A549 (cell line): ENCODE data around the gene FAM131C. TPM values are rescaled to one million over a fixed set of nuclear protein-coding genes. Genes with fewer than 3 reads are reported as not detected.

Source experiments
- ATAC-seq, 2 experiments: fragments of 200-7000 bp in 1 of 2; fragments of >200 bp in 1 of 2; cut with Nextera tagmentation in 1 of 2; cut with Tn5 transposase in 1 of 2; 3 replicates each; pipeline versions ENCODE4 v1.8.0 to v1.9.1; 2018 to 2020; ENCODE audit warnings: mild to moderate bottlenecking in 1 of 2, moderate library complexity in 1 of 2
- CTCF ChIA-PET: fragments of 300-600 bp; sonication (Branson Sonifier 250); formaldehyde crosslinking; extraction: SDS; loops from one replicate; lab custom pipeline; 2021; ENCODE audit warnings: antibody characterized with exemption, inconsistent platforms; lab: Yijun Ruan, JAX
- POLR2A ChIA-PET: fragments of 350-600 bp; formaldehyde crosslinking; extraction: SDS; loops from one replicate; lab custom pipeline; 2021; ENCODE audit warnings: antibody characterized with exemption, inconsistent platforms; lab: Yijun Ruan, JAX
- DNase-seq, 2 experiments: peaks; one replicate each; pipeline versions ENCODE4 v3.0.0 to v3.0.0-alpha.2; 2011 to 2016; ENCODE audit warnings: low read depth in 1 of 2, low spot score in 1 of 2
- FAIRE-seq: peaks from 2 replicates; lab custom pipeline; 2011; peaks lifted over from hg19 to GRCh38; lab: Jason Lieb, UNC
- H3K27ac ChIP-seq, 2 experiments: fragments of >200 bp; sonication (Bioruptor Twin); formaldehyde crosslinking; 3 replicates each; pipeline ENCODE4 v1.5.1; 2016 to 2017
- H3K4me1 ChIP-seq: fragments of >200 bp; sonication (Bioruptor Twin); formaldehyde crosslinking; 3 replicates; pipeline ENCODE4 v1.6.1; 2016
- H3K4me2 ChIP-seq: fragments of >200 bp; sonication (Bioruptor Twin); formaldehyde crosslinking; 3 replicates; pipeline ENCODE4 v1.6.1; 2016
- H3K4me3 ChIP-seq: fragments of >200 bp; sonication (Bioruptor Twin); formaldehyde crosslinking; 3 replicates; pipeline ENCODE4 v1.5.1; 2016
- H3K9me3 ChIP-seq: fragments of >200 bp; sonication (Bioruptor Twin); formaldehyde crosslinking; 3 replicates; pipeline ENCODE4 v1.6.1; 2016
- BHLHE40 ChIP-seq: IDR thresholded peaks from 2 replicates; pipeline ENCODE4 v1.6.1; 2012; ENCODE audit warnings: low read depth, low read length, inconsistent platforms
- CEBPB ChIP-seq, 2 experiments: fragments of >200 bp in 1 of 2; sonication (Bioruptor Twin) in 1 of 2; formaldehyde crosslinking in 1 of 2; IDR thresholded peaks; 2 replicates each; pipeline ENCODE4 v1.6.1; 2012 to 2016
- CHD4 ChIP-seq: fragments of 200-600 bp; sonication (generic); IDR thresholded peaks from 2 replicates; pipeline ENCODE4 v1.6.1; 2016; ENCODE audit warnings: antibody characterized with exemption, mild to moderate bottlenecking, borderline replicate concordance
- FOSB ChIP-seq: fragments of 250-450 bp; sonication (Bioruptor Pico); IDR thresholded peaks from 2 replicates; pipeline ENCODE4 v1.5.0; 2020; ENCODE audit warnings: mild to moderate bottlenecking, moderate library complexity
- FOXS1 ChIP-seq: fragments of 250-450 bp; sonication (Bioruptor Pico); IDR thresholded peaks from 2 replicates; pipeline ENCODE4 v1.5.0; 2020; ENCODE audit warnings: mild to moderate bottlenecking, moderate library complexity
- JUNB ChIP-seq: fragments of >200 bp; sonication (Bioruptor Twin); formaldehyde crosslinking; IDR thresholded peaks from 2 replicates; pipeline ENCODE4 v1.6.1; 2016
- MAFK ChIP-seq: fragments of 450-650 bp; IDR thresholded peaks from 2 replicates; pipeline ENCODE4 v1.6.1; 2014; ENCODE audit not compliant: partially characterized antibody
- NR3C1 ChIP-seq: fragments of >200 bp; sonication (Bioruptor Twin); formaldehyde crosslinking; IDR thresholded peaks from 3 replicates; pipeline ENCODE4 v1.6.1; 2017
- SMC3 ChIP-seq: fragments of >200 bp; sonication (Bioruptor Twin); formaldehyde crosslinking; IDR thresholded peaks from 3 replicates; pipeline ENCODE4 v1.6.1; 2018; ENCODE audit warnings: inconsistent platforms
- TFCP2L1 ChIP-seq: fragments of 250-450 bp; sonication (Bioruptor Pico); IDR thresholded peaks from 2 replicates; pipeline ENCODE4 v1.5.0; 2021; ENCODE audit warnings: mild to moderate bottlenecking
- ZC3H11A ChIP-seq: fragments of 450-650 bp; IDR thresholded peaks from 2 replicates; pipeline ENCODE4 v1.6.1; 2014; ENCODE audit warnings: antibody characterized with exemption, mild to moderate bottlenecking
- ZFP36 ChIP-seq: fragments of 450-650 bp; IDR thresholded peaks from 2 replicates; pipeline ENCODE4 v1.6.1; 2014; ENCODE audit warnings: borderline replicate concordance; ENCODE audit not compliant: partially characterized antibody
- ZNF302 ChIP-seq: fragments of 250-450 bp; sonication (Bioruptor Pico); IDR thresholded peaks from 2 replicates; pipeline ENCODE4 v1.9.0; 2021; ENCODE audit warnings: inconsistent platforms, mild to moderate bottlenecking, moderate library complexity
- ZSCAN20 ChIP-seq: fragments of 250-450 bp; sonication (Bioruptor Pico); IDR thresholded peaks from 2 replicates; pipeline ENCODE4 v1.8.0; 2022; ENCODE audit warnings: mild to moderate bottlenecking, moderate library complexity
- WGBS: methylation state at CpG from one replicate; pipeline ENCODE4 v1.1.6; 2017; ENCODE audit errors: missing lambda C conversion rate; 5-methylcytosine and 5-hydroxymethylcytosine counted together
- polyA plus RNA-seq, 4 experiments: library from polyadenylated mRNA; depleted of rRNA in 3 of 4; stranded (reverse); fragments of >200 nt; fragmentation: RNase III in 1 of 4; extraction: RNeasy Plus Mini Kit Qiagen cat#74134 plus additional on column Dnase treatment in 1 of 4; gene quantifications; 2 replicates in 3 of 4; 3 replicates in 1 of 4; pipeline ENCODE4 v1.2.3, GENCODE V29; 2011 to 2017
- TF ChIP-seq, protein P1 (sequence below): fragments of 200-600 bp; sonication (generic); IDR thresholded peaks from 2 replicates; pipeline ENCODE4 v1.6.1; 2016; ENCODE audit warnings: antibody characterized with exemption, mild to moderate bottlenecking, moderate library complexity
- TF ChIP-seq, protein P2 (sequence below): fragments of 450-650 bp; IDR thresholded peaks from 2 replicates; pipeline ENCODE4 v1.6.1; 2014; ENCODE audit warnings: antibody characterized with exemption
- TF ChIP-seq, protein P3 (sequence below): fragments of 150-350 bp; IDR thresholded peaks from 2 replicates; pipeline ENCODE4 v1.6.1; 2014; ENCODE audit warnings: low read depth, mild to moderate bottlenecking, low read length
- TF ChIP-seq, protein P4 (sequence below): fragments of >200 bp; sonication (Bioruptor Twin); formaldehyde crosslinking; IDR thresholded peaks from 3 replicates; pipeline ENCODE4 v1.5.1; 2016
- TF ChIP-seq, protein P5 (sequence below): fragments of >200 bp; sonication (Bioruptor Twin); formaldehyde crosslinking; IDR thresholded peaks from 2 replicates; pipeline ENCODE4 v1.6.1; 2016

Gene FAM131C
- polyA plus RNA-seq, 2 of the 4 experiments (the other 2 are of a cell fraction), result 2.3 to 6.7 TPM

DNA sequence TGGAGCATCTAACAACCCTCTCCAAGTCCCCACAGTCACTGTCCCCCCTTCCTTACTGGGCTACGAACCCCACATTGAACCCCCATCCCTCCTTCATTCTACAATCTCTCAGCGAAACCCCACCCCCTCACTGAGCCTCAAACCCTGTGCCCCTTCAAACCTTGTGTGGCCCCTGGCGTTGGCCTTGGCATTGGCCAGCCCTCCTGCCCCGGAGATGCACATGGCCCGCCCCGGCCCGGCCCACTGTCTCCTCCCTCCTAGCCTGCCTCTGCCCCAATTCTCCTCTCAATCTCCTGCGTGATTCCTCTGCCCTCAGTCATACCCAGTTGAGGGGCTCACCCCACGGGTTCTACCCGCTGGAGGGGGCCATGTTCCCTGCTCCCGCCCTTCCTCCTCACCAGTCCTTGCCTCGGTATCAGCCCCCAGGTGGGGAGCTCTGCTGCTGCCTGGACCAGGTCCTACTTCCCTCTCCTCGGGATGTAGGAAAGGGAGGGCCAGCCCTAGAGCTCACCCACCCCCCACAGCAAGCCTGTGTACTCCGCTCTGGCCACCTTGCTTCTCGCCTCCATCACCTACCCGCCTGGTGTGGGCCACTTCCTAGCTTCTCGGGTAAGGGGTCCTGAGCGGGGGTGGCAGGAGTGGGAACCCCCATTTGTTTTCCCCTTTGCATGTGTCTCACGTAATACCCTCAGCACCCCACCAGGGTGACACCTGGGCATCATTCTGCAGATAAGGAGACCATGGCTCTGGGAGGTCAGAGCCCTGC, 45.0 kb downstream of the FAM131C start:
- CTCF ChIA-PET, result interaction anchor here (1.0 to 1.1 kb wide), 2 partner anchors 19 to 28 kb away, joined by 3 read pairs; no protein-coding TSS in a partner anchor
- ATAC-seq (no peak), FAIRE-seq (no peak), DNase-seq (no peak)
- TF ChIP-seq SMC3 (no peak), CEBPB (IDR thresholded peaks at IDR 0.05) (no peak), FOSB (no peak), ZFP36 (no peak), CHD4 (no peak), JUNB (no peak), MAFK (no peak), FOXS1 (CRISPR knock-in tag) (no peak), ZSCAN20 (CRISPR knock-in tag) (no peak), NR3C1 (no peak), TFCP2L1 (CRISPR knock-in tag) (no peak), BHLHE40 (no peak), ZNF302 (no peak), ZC3H11A (no peak)
- TF ChIP-seq, protein P1, sequence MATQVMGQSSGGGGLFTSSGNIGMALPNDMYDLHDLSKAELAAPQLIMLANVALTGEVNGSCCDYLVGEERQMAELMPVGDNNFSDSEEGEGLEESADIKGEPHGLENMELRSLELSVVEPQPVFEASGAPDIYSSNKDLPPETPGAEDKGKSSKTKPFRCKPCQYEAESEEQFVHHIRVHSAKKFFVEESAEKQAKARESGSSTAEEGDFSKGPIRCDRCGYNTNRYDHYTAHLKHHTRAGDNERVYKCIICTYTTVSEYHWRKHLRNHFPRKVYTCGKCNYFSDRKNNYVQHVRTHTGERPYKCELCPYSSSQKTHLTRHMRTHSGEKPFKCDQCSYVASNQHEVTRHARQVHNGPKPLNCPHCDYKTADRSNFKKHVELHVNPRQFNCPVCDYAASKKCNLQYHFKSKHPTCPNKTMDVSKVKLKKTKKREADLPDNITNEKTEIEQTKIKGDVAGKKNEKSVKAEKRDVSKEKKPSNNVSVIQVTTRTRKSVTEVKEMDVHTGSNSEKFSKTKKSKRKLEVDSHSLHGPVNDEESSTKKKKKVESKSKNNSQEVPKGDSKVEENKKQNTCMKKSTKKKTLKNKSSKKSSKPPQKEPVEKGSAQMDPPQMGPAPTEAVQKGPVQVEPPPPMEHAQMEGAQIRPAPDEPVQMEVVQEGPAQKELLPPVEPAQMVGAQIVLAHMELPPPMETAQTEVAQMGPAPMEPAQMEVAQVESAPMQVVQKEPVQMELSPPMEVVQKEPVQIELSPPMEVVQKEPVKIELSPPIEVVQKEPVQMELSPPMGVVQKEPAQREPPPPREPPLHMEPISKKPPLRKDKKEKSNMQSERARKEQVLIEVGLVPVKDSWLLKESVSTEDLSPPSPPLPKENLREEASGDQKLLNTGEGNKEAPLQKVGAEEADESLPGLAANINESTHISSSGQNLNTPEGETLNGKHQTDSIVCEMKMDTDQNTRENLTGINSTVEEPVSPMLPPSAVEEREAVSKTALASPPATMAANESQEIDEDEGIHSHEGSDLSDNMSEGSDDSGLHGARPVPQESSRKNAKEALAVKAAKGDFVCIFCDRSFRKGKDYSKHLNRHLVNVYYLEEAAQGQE, result no peak
- TF ChIP-seq, protein P2, sequence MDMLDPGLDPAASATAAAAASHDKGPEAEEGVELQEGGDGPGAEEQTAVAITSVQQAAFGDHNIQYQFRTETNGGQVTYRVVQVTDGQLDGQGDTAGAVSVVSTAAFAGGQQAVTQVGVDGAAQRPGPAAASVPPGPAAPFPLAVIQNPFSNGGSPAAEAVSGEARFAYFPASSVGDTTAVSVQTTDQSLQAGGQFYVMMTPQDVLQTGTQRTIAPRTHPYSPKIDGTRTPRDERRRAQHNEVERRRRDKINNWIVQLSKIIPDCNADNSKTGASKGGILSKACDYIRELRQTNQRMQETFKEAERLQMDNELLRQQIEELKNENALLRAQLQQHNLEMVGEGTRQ, result no peak
- TF ChIP-seq, protein P3, sequence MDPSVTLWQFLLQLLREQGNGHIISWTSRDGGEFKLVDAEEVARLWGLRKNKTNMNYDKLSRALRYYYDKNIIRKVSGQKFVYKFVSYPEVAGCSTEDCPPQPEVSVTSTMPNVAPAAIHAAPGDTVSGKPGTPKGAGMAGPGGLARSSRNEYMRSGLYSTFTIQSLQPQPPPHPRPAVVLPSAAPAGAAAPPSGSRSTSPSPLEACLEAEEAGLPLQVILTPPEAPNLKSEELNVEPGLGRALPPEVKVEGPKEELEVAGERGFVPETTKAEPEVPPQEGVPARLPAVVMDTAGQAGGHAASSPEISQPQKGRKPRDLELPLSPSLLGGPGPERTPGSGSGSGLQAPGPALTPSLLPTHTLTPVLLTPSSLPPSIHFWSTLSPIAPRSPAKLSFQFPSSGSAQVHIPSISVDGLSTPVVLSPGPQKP, result no peak
- TF ChIP-seq, protein P4, sequence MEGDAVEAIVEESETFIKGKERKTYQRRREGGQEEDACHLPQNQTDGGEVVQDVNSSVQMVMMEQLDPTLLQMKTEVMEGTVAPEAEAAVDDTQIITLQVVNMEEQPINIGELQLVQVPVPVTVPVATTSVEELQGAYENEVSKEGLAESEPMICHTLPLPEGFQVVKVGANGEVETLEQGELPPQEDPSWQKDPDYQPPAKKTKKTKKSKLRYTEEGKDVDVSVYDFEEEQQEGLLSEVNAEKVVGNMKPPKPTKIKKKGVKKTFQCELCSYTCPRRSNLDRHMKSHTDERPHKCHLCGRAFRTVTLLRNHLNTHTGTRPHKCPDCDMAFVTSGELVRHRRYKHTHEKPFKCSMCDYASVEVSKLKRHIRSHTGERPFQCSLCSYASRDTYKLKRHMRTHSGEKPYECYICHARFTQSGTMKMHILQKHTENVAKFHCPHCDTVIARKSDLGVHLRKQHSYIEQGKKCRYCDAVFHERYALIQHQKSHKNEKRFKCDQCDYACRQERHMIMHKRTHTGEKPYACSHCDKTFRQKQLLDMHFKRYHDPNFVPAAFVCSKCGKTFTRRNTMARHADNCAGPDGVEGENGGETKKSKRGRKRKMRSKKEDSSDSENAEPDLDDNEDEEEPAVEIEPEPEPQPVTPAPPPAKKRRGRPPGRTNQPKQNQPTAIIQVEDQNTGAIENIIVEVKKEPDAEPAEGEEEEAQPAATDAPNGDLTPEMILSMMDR, result no peak
- TF ChIP-seq, protein P5, sequence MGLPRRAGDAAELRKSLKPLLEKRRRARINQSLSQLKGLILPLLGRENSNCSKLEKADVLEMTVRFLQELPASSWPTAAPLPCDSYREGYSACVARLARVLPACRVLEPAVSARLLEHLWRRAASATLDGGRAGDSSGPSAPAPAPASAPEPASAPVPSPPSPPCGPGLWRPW, result no peak
- no peak overlapping the region for H3K4me3 ChIP-seq
- WGBS, result 41% methylated on average over 17 of the region's 19 CpGs
- no peaks in the 10 kb centered on the region for H3K9me3 ChIP-seq
- H3K4me1 ChIP-seq, result peaks cover 5% of the 10 kb centered on the region
- POLR2A ChIA-PET, result no interaction called here
- H3K4me2 ChIP-seq, result no peak overlapping the region
- H3K27ac ChIP-seq, result no peak overlapping the region
